GM19452 (cell line): ENCODE data around the gene KLHL6.

ENCODE experiments used
- ATAC-seq: cut with Tn5 transposase; IDR thresholded peaks from one replicate; pipeline ENCODE4 v1.9.1; 2021; ENCODE audit not compliant: unreplicated experiment

The KLHL6 gene

GRCh38 chr3:183508821-183509220, 46.7 kb downstream of the KLHL6 start:
- ATAC-seq, result no peak

GRCh38 chr3:183507551-183507950, 48.0 kb downstream of the KLHL6 start:
- ATAC-seq, result no peak

GRCh38 chr3:183506674-183507320, 48.7 kb downstream of the KLHL6 start:
- no peak for ATAC-seq

- ATAC-seq, result no peak
These were observed 50.9 kb downstream of the KLHL6 start for GRCh38 chr3:183504597-183504996.

GRCh38 chr3:183503746-183504145, 51.8 kb downstream of the KLHL6 start:
- ATAC-seq, result no peak

GRCh38 chr3:183502237-183503181, 53.0 kb downstream of the KLHL6 start:
- ATAC-seq, result no peak

GRCh38 chr3:183500981-183501704, 54.4 kb downstream of the KLHL6 start:
- no peak for ATAC-seq

- ATAC-seq, result no peak
These were observed 55.2 kb downstream of the KLHL6 start for GRCh38 chr3:183500319-183500718.

GRCh38 chr3:183498634-183499033, 56.9 kb downstream of the KLHL6 start:
- ATAC-seq, result no peak

- ATAC-seq, result no peak
These were observed 58.2 kb downstream of the KLHL6 start for GRCh38 chr3:183497313-183497712.

GRCh38 chr3:183496311-183496710, 59.2 kb downstream of the KLHL6 start:
- ATAC-seq, result no peak

- no peak for ATAC-seq
These were observed 61.2 kb downstream of the KLHL6 start for GRCh38 chr3:183494341-183494740.

- ATAC-seq, result no peak
These were observed 62.0 kb downstream of the KLHL6 start for GRCh38 chr3:183493296-183494045.

- no peak for ATAC-seq
These were observed 62.7 kb downstream of the KLHL6 start for GRCh38 chr3:183492849-183493179.

GRCh38 chr3:183491923-183492848, 63.3 kb downstream of the KLHL6 start:
- ATAC-seq, result no peak

- ATAC-seq, result no peak
These were observed 64.2 kb downstream of the KLHL6 start for GRCh38 chr3:183491109-183491922.

- no peak for ATAC-seq
These were observed 64.9 kb downstream of the KLHL6 start for GRCh38 chr3:183490653-183491052.

- no peak for ATAC-seq
These were observed 65.3 kb downstream of the KLHL6 start for GRCh38 chr3:183490211-183490601.
